GDM1 (cell line): Measurements from ENCODE around the gene HOMER3.
A peak's percentile ranks its signal among the peaks of the same experiment; 100 is the strongest.

Source experiments
- DNase-seq: peaks from one replicate; lab custom pipeline; 2025; lab: John Stamatoyannopoulos, UW

HOMER3 gene

GRCh38 chr19:18900700-18901481 is 40.1 kb downstream of the HOMER3 start:
- no peak for DNase-seq

- DNase-seq, result no peak
Measured at GRCh38 chr19:18899624-18900560, 41.1 kb downstream of the HOMER3 start.

GRCh38 chr19:18898607-18899408 is 42.2 kb downstream of the HOMER3 start:
- no peak for DNase-seq

- no peak for DNase-seq
Measured at GRCh38 chr19:18898081-18898606, 42.9 kb downstream of the HOMER3 start.

- no peak for DNase-seq
Measured at GRCh38 chr19:18897094-18898029, 43.7 kb downstream of the HOMER3 start.

- DNase-seq, result no peak
Measured at GRCh38 chr19:18896421-18896841, 44.6 kb downstream of the HOMER3 start.

- no peak for DNase-seq
Measured at GRCh38 chr19:18895824-18896341, 45.1 kb downstream of the HOMER3 start, which contains the start of gene CERS1. CERS1 (minus strand) TSS chr19:18896158; CDS start chr19:18896072, 86 bp downstream.

- no peak for DNase-seq
Measured at GRCh38 chr19:18895038-18895823, 45.8 kb downstream of the HOMER3 start.

- no peak for DNase-seq
Measured at GRCh38 chr19:18894254-18895037, 46.6 kb downstream of the HOMER3 start.

- no peak for DNase-seq
Measured at GRCh38 chr19:18893587-18894253, 47.3 kb downstream of the HOMER3 start.

GRCh38 chr19:18889949-18890745 is 50.9 kb downstream of the HOMER3 start:
- DNase-seq, result no peak

GRCh38 chr19:18886972-18887371 is 54.0 kb downstream of the HOMER3 start:
- DNase-seq, result no peak

GRCh38 chr19:18883526-18884304 is 57.3 kb downstream of the HOMER3 start:
- DNase-seq, result no peak

GRCh38 chr19:18881491-18881890 is 59.5 kb downstream of the HOMER3 start:
- no peak for DNase-seq

GRCh38 chr19:18879579-18880373 is 61.2 kb downstream of the HOMER3 start:
- DNase-seq, result peak; percentile 30
